CD14-positive monocyte (primary cell): ENCODE data around the gene NAP1L1. TPM values are rescaled to one million over a fixed set of nuclear protein-coding genes. Genes with fewer than 3 reads are reported as not detected.

Source experiments
- DNase-seq, 3 donors: peaks; one replicate each; pipeline ENCODE4 v3.0.0-alpha.2; 2011 to 2022
- H2AFZ ChIP-seq: 2 replicates; pipeline ENCODE4 v1.6.0; 2012; ENCODE audit warnings: mild to moderate bottlenecking, low read depth, low read length, inconsistent platforms; ENCODE audit not compliant: insufficient read depth, poor library complexity, severe bottlenecking
- H3K27ac ChIP-seq, 2 donors: 1 replicate in 1 of 2; 2 replicates in 1 of 2; pipeline ENCODE4 v1.5.1; 2012 to 2013; ENCODE audit warnings: low read length in 2 of 2, control low read depth in 1 of 2, inconsistent platforms in 1 of 2, low read depth in 1 of 2, mild to moderate bottlenecking in 1 of 2
- H3K27me3 ChIP-seq, 2 donors: one replicate each; pipeline versions ENCODE4 v1.6.0 to v1.6.1; 2011 to 2013; ENCODE audit warnings: low read length in 2 of 2; ENCODE audit not compliant: control insufficient read depth in 2 of 2, insufficient read depth in 2 of 2
- H3K36me3 ChIP-seq, 2 donors: replicated peaks in 1 of 2; 1 replicate in 1 of 2; 2 replicates in 1 of 2; pipeline versions ENCODE4 v1.5.1 to v1.6.1; 2012 to 2013; ENCODE audit warnings: low read length in 2 of 2, control low read depth in 1 of 2, inconsistent platforms in 1 of 2, mild to moderate bottlenecking in 1 of 2; ENCODE audit not compliant: insufficient read depth in 2 of 2, control insufficient read depth in 1 of 2
- H3K4me1 ChIP-seq, 2 donors: 1 replicate in 1 of 2; 2 replicates in 1 of 2; pipeline versions ENCODE4 v1.5.1 to v1.6.1; 2012 to 2013; ENCODE audit warnings: low read length in 2 of 2, control low read depth in 1 of 2, inconsistent platforms in 1 of 2, mild to moderate bottlenecking in 1 of 2, moderate library complexity in 1 of 2; ENCODE audit not compliant: insufficient read depth in 2 of 2, control insufficient read depth in 1 of 2
- H3K4me2 ChIP-seq: replicated peaks from 2 replicates; pipeline ENCODE3; 2012; ENCODE audit warnings: low read length, moderate library complexity, mild to moderate bottlenecking; ENCODE audit not compliant: poor library complexity, severe bottlenecking; ENCODE audit errors: extremely low read depth
- H3K4me3 ChIP-seq, 3 experiments: fragments of 200-600 bp in 1 of 3; sonication (generic) in 1 of 3; replicated peaks in 1 of 3; 1 replicate in 2 of 3; 2 replicates in 1 of 3; pipeline ENCODE4 v1.5.1; 2011 to 2013; ENCODE audit warnings: low read length in 3 of 3, mild to moderate bottlenecking in 3 of 3, control low read depth in 2 of 3, low read depth in 2 of 3, inconsistent platforms in 1 of 3, moderate library complexity in 1 of 3
- H3K79me2 ChIP-seq: 2 replicates; pipeline ENCODE4 v1.6.0; 2012; ENCODE audit warnings: mild to moderate bottlenecking, control low read depth, inconsistent platforms, low read length, moderate library complexity; ENCODE audit not compliant: insufficient read depth
- H3K9ac ChIP-seq: 2 replicates; pipeline ENCODE4 v1.6.0; 2017; ENCODE audit warnings: low read length, mild to moderate bottlenecking; ENCODE audit not compliant: insufficient read depth, poor library complexity, severe bottlenecking
- H3K9me3 ChIP-seq, 2 donors: replicated peaks in 1 of 2; 1 replicate in 1 of 2; 2 replicates in 1 of 2; pipeline versions ENCODE4 v1.5.1 to v1.6.1; 2012 to 2013; ENCODE audit warnings: low read length in 2 of 2, control low read depth in 1 of 2; ENCODE audit not compliant: control insufficient read depth in 1 of 2, insufficient read depth in 1 of 2
- H4K20me1 ChIP-seq: 2 replicates; pipeline ENCODE4 v1.6.0; 2012; ENCODE audit warnings: mild to moderate bottlenecking, low read length, control low read depth, moderate library complexity; ENCODE audit not compliant: insufficient read depth
- H3K27ac Mint-ChIP-seq, 7 donors: one replicate each; pipeline ENCODE4 v1.8.0; 2020; ENCODE audit warnings: mild to moderate bottlenecking in 7 of 7, mixed read lengths in 7 of 7, moderate library complexity in 6 of 7, inconsistent platforms in 2 of 7
- H3K27me3 Mint-ChIP-seq, 3 donors: one replicate each; pipeline ENCODE4 v1.8.0; 2021 to 2022; ENCODE audit warnings: low read depth in 3 of 3, mild to moderate bottlenecking in 3 of 3, mixed read lengths in 3 of 3, moderate library complexity in 3 of 3, inconsistent platforms in 1 of 3
- H3K36me3 Mint-ChIP-seq, 2 donors: one replicate each; pipeline ENCODE4 v1.8.0; 2020; ENCODE audit warnings: mixed read lengths in 2 of 2, inconsistent platforms in 1 of 2, mild to moderate bottlenecking in 1 of 2
- H3K4me1 Mint-ChIP-seq: one replicate; pipeline ENCODE4 v1.8.0; 2020; ENCODE audit warnings: mild to moderate bottlenecking, mixed read lengths
- H3K4me3 Mint-ChIP-seq, 2 donors: one replicate each; pipeline ENCODE4 v1.8.0; 2020; ENCODE audit warnings: mild to moderate bottlenecking in 2 of 2, mixed read lengths in 2 of 2, moderate library complexity in 1 of 2
- H3K9me3 Mint-ChIP-seq, 7 donors: one replicate each; pipeline ENCODE4 v1.8.0; 2020 to 2022; ENCODE audit warnings: mixed read lengths in 7 of 7, mild to moderate bottlenecking in 6 of 7, moderate library complexity in 6 of 7, inconsistent platforms in 2 of 7
- CTCF ChIP-seq: fragments of 200-600 bp; IDR thresholded peaks from one replicate; pipeline ENCODE4 v1.8.0; 2022; ENCODE audit warnings: antibody characterized with exemption, mild to moderate bottlenecking
- WGBS: methylation state at CpG from one replicate; pipeline ENCODE4 v1.1.5; 2013; ENCODE audit warnings: missing lambda C conversion rate; ENCODE audit not compliant: insufficient coverage; 5-methylcytosine and 5-hydroxymethylcytosine counted together
- intact Hi-C, 2 donors: fragments of 100-400 bp; cut with micrococcal nuclease; formaldehyde crosslinking; loops; one replicate each; pipeline versions ENCODE4 v1.15.0 to v1.15.1; 2023
- polyA plus RNA-seq, 3 donors: library from polyadenylated mRNA; depleted of rRNA in 1 of 3; unstranded in 2 of 3; stranded (reverse) in 1 of 3; fragments of 300-500 nt in 2 of 3; fragments of >200 nt in 1 of 3; fragmentation: Illumina TruSeq in 2 of 3; gene quantifications; 1 replicate in 2 of 3; 2 replicates in 1 of 3; pipeline ENCODE4 v1.2.3, GENCODE V29; 2012 to 2021

Gene NAP1L1
- polyA plus RNA-seq, 3 donors: 98.3 to 164 (median 111) TPM

DNA sequence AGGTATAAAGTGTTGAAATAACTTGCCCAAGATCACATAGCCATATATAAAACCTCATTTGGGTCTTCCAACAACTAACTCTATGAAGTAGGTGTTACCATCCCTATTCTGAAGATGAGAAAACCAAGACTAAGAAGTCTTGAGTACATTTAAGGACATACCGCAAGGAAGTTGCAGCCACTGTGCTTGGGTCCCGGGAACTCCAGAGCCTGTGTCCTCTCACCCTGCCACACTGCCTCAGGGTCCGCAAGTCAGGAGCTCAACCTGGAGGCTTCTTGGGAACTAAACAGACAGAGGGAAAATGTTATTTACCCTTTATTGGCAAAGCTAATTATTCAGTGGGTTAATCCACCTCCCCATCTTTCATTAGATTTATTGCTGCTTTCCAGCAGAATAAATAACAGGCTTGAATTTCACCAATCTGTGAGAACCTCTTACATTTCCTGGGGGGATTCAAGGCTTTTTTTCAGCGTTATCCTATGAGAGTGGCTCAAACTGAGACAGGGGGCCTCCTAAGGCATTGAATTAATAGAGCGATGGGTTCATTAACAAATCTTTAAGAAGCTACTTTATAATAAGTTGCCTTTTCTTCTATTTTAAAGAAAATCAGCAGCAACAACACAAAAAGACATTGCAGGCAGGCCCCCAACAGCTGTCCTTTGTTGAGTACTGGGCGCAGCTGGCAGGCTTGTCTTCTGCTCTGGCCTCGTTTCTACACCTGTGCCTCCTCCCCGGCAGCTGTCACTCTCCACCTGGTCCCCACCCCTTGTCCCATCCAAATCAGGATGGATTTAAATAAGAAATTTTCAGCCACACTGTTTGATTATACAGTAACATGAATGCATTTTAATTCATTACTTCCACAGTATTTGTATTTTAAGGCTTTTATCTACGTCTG, 78.2 kb downstream of the NAP1L1 start:
- no peak overlapping the region for H2AFZ ChIP-seq
- H3K9ac ChIP-seq: no peak overlapping the region
- no peaks in the 10 kb centered on the region for H3K79me2 ChIP-seq
- no peak overlapping the region for H3K4me3 Mint-ChIP-seq
- no peaks in the 10 kb centered on the region for H4K20me1 ChIP-seq
- 80% methylated on average over 1 of the region's 9 CpGs for WGBS
- TF ChIP-seq CTCF: no peak
- H3K27me3 Mint-ChIP-seq: no peaks in the 10 kb centered on the region
- no peaks in the 10 kb centered on the region for H3K4me1 Mint-ChIP-seq
- no peak overlapping the region for H3K4me2 ChIP-seq
- peaks cover 0 to 3% (median 0%) of the 10 kb centered on the region in 7 donors for H3K9me3 Mint-ChIP-seq
- no peaks in the 10 kb centered on the region for H3K4me1 ChIP-seq
- H3K27ac ChIP-seq: no peak overlapping the region
- no peaks in the 10 kb centered on the region for H3K36me3 ChIP-seq
- DNase-seq: no peak
- no peaks in the 10 kb centered on the region for H3K36me3 Mint-ChIP-seq
- no peaks in the 10 kb centered on the region for H3K9me3 ChIP-seq
- no peak overlapping the region for H3K4me3 ChIP-seq
- intact Hi-C loops: no loop called here
- no peak overlapping the region for H3K27ac Mint-ChIP-seq
- no peaks in the 10 kb centered on the region for H3K27me3 ChIP-seq

GRCh38 chr12:76003355-76003638, 81.2 kb downstream of the NAP1L1 start:
- Mint-ChIP-seq H3K27ac (no peak overlapping the region), H3K27me3 (peaks cover 0 to 1% (median 0%) of the 10 kb centered on the region in 3 donors)

More at GRCh38 chr12:76003355-76003638, 81.2 kb downstream of the NAP1L1 start:
- no peaks in the 10 kb centered on the region for H3K79me2 ChIP-seq
- H3K9me3 ChIP-seq: no peaks in the 10 kb centered on the region
- no peaks in the 10 kb centered on the region for H3K4me1 Mint-ChIP-seq
- no peaks in the 10 kb centered on the region for H3K36me3 Mint-ChIP-seq
- DNase-seq: no peak
- H3K4me1 ChIP-seq: no peaks in the 10 kb centered on the region
- no peak overlapping the region for H3K9ac ChIP-seq
- no peak for TF ChIP-seq CTCF
- intact Hi-C loops: no loop called here
- no peak overlapping the region for H3K27ac ChIP-seq
- no peaks in the 10 kb centered on the region for H3K36me3 ChIP-seq
- WGBS: no CpG with 5 or more reads among the region's 2 CpGs
- H4K20me1 ChIP-seq: no peaks in the 10 kb centered on the region
- no peak overlapping the region for H2AFZ ChIP-seq
- H3K4me3 ChIP-seq: no peak overlapping the region
- H3K4me3 Mint-ChIP-seq: no peak overlapping the region
- H3K9me3 Mint-ChIP-seq: peaks cover 0 to 3% (median 0%) of the 10 kb centered on the region in 7 donors
- H3K4me2 ChIP-seq: no peak overlapping the region
- no peaks in the 10 kb centered on the region for H3K27me3 ChIP-seq
